Measurements from ENCODE around the gene AHR.

DNA sequence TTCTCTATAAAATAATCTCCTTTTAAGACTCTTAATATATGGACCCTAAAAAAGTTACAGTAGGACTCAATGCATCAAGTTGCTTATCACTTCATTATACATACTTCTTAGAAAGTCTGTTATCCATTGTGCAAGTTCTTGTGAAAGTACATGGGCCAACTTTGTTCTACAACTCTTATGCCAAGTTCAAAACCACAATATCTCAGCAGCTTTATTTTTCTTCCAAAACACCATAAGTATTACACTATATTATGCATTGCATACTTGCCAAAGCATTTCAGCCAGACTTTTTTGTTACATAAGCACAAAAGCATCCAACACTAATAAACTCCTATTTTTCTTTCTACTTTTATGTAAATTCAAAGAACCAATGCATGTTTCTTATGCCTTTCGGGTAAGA lies 94.4 kb downstream of the AHR start:
- TF ChIP-seq POLR2A (IDR thresholded peaks at IDR 0.05; ENCODE audit: low read depth, low read length) = no peak
- TF ChIP-seq, protein P1, sequence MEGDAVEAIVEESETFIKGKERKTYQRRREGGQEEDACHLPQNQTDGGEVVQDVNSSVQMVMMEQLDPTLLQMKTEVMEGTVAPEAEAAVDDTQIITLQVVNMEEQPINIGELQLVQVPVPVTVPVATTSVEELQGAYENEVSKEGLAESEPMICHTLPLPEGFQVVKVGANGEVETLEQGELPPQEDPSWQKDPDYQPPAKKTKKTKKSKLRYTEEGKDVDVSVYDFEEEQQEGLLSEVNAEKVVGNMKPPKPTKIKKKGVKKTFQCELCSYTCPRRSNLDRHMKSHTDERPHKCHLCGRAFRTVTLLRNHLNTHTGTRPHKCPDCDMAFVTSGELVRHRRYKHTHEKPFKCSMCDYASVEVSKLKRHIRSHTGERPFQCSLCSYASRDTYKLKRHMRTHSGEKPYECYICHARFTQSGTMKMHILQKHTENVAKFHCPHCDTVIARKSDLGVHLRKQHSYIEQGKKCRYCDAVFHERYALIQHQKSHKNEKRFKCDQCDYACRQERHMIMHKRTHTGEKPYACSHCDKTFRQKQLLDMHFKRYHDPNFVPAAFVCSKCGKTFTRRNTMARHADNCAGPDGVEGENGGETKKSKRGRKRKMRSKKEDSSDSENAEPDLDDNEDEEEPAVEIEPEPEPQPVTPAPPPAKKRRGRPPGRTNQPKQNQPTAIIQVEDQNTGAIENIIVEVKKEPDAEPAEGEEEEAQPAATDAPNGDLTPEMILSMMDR (IDR thresholded peaks at IDR 0.05; ENCODE audit: extremely low read depth in 1 of 2, insufficient read depth in 1 of 2, low read depth in 1 of 2, low read length in 2 of 2) = no peak

Data from endothelial cell of umbilical vein (primary cell).